Measurements from ENCODE around the gene ZNHIT2.

ZNHIT2 gene

DNA sequence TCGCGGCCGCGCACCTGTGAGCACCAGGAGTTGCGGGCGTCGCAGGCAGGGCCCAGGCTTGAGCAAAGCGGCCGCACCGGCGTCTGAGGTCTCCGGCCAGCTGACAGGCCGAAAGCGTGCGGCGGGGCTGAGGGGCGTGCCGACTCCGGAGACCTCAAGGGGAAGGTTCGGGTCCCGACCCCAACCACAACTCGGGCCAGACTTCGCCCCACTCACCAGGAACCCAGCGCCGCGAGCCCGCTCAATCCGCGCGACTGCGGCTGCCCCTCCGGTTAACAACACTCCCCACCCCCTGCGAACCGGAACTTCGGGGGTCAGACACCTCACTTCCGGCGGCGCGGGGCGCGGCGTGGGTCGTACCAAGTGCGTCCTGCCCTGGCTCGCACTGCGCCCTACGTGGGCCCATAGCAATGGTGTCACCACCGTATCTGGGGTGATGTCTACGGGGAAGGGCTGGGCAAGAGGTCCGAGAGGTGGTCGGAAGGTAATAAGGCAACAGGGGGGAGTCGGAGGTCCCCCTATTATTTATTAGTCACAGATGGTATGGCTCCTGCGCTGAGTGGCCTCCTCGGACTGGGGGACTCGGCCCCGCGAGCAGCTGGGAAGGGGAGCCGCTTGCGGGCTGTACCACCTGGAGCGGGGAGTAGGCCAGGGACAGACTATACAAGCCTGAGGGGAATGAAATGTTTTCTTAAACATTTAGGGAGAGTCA, 16.9 kb upstream of the ZNHIT2 start, which contains the start of gene SYVN1:
TSS of gene SYVN1 (minus strand) at position 280 of the 712 bp plus-strand sequence. CDS start 918 bp downstream, outside the sequence.
- peak; percentile 94 for DNase-seq

DNA sequence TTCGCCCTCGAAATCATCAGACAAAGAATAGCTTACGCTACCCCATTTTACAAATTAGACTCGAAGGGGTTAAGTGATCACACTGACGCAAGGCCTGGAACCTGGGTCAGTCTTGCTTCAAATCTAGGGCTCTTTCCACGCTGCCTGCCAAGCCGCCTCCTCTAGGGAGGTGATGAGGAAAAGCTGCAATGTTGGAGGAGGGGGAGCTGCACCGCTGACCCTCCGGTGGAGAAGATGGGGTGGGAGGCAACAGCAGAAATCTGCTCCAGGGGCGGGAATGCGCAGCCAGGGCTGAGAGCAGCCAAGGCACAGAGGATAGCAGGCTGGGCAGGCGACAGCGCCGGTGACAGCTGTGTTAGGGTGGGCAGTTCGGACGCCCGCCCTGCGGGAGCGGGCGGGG, 16.2 kb upstream of the ZNHIT2 start:
- DNase-seq: no peak

GRCh38 chr11:65132988-65133700, 15.6 kb upstream of the ZNHIT2 start:
- peak; percentile 61 for DNase-seq

GRCh38 chr11:65132238-65132987, 14.9 kb upstream of the ZNHIT2 start:
- no peak for DNase-seq

DNA sequence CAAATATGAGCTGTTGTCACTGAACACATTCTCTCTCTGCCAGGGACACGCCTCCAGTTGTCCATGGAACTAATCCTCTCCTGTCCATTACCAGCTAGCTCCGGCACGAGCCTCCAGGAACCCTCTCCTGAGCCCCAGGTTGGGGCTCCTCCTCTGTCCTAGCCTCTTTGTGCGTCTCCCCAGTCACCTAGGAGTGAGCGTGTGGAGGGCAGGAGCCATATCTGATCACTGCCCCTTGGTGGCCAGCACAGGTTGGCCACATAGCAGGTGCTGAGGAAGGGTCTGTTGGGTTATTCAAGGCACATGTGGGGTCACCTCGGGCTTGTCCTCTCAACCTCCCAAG, 14.4 kb upstream of the ZNHIT2 start:
- DNase-seq: no peak

DNA sequence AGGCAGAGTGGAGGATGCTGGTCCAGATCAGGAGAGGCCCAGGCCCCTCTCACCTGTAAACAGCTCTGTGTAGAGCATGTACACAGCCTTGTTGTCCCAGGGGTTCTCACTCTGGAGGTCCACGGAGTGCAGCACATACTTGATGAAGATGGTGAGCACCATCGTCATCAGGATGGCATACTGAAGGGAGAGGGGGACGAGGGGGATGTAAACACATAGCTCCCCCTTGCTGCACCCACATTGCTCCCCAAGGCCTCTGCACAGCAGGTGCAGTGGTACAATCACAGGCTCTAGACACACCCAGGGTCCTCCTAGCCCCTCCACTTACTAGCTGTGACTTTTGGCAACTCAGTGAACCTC, 13.9 kb upstream of the ZNHIT2 start:
- no peak for DNase-seq

GRCh38 chr11:65130631-65131416, 13.3 kb upstream of the ZNHIT2 start:
- no peak for DNase-seq

DNA sequence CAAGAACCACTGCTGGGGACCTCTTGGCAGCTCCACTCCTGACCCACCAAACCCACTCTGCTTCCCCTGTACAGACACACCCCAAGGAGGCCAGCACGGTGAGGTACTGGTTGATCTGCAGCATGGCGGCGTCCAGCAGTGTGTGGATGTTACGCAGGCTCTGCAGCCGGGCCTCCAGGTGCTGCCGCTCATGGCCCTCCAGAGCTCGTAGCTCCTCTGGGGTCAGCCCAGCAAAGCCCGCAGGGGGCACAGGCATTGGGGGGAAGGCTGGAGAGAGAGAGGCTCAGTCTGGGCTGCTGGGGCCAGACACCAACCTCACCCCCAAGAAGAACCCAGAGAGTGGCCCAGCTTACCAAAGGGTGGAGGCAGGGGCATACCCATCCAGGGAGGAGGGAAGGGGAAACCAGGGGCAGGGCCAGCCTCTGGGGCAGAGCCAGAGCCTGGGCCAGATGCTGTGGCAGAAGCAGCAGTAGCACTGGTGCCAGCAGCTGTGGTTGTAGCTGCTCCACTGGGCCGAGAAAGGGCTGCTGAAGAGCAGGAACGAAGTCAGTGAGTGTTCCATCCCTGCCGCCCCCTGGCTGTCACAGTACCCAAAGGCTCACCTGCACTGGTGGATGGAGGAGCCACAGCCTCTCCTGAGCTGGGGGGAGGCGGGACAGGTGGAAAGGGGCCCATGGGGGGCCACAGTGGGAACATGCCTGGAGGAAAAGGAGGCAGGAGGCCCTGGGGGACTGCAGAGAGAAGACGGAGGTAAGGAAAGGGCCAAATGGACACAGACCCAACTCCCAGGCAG, 12.3 kb upstream of the ZNHIT2 start:
- DNase-seq: no peak

- no peak for DNase-seq
Measured at GRCh38 chr11:65128182-65129145, 11.0 kb upstream of the ZNHIT2 start.

GRCh38 chr11:65127473-65128181, 10.1 kb upstream of the ZNHIT2 start:
- DNase-seq: no peak

- DNase-seq: no peak
Measured at GRCh38 chr11:65126624-65127274, 9.2 kb upstream of the ZNHIT2 start.

GRCh38 chr11:65125197-65126056, 7.9 kb upstream of the ZNHIT2 start:
- no peak for DNase-seq

DNA sequence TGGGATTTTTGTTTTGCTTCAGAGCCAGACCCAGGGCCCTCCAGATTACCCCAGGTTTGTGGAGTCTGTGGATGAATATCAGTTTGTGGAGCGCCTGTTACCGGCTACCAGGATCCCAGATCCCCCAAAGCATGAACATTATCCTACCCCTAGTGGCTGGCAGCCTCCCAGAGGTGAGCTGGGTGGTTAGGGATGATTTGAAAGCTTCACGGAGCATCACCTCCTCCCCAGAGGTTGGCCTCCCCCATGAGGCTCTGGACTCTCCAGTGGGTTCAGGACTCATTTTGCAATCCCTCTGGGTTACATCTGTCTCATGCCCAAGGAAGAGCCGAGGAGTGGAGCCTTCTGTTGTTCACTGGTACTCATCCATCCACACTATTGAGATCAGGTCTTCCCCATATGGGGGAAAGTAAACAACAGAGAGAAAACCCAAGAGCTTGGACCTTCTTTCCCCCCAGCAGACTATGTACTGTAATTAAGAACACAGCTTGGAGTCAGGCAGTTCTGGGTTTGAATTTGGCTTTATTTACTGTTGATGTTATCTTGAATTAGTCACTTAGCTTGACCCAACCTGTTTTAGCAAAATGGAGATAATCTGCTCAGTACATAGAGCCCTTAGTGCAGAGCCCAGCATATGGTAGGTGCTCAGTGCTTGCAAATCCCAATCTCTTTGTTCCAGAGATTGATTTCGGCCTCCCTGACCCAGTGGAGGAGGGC, 7.1 kb upstream of the ZNHIT2 start:
- no peak for DNase-seq

DNA sequence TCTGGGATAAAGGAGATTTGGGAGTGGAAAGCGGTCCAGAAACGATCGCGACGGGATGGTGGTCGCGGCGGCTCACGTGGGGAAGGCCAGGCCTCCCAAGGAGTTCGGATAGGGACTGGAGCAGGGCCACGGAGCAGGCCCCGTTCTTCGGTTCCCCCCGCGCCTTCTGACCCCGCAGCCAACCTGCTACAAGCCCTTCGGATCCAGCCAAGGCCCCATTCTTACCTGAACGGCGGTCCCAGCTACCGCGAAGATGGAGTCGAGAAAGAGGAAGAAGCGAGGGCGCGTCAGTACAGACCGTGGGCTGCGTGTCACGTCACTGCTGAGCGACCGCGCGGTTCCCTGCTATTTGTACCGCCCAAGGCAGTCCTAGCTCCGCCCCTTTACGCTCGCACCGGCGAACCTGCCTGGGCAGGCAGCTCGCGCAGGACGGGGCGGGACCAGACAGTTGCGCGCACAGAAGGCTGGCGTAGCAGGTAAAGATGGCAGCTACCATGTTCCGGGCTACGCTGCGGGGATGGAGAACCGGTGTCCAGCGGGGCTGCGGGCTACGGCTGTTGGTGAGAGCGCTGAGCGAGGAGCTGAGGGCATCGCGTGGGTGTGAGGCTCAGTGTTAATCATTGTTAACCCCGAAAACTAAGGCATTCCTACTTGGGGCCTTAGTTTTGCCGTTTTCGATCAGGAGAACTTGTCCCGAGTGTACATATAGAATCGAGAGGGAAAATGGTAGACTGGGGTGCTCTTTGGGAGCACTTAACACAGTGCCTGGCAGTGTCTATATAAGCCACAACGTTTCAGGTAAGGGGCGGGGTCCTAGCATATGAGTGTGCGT, 4.6 kb upstream of the ZNHIT2 start, which contains the start of the genes FAU and MRPL49:
TSS of gene FAU (minus strand) at position 270 of the 832 bp plus-strand sequence. CDS start 321 bp downstream, outside the sequence.
TSS of gene MRPL49 (plus strand) at position 457 of the 832 bp plus-strand sequence. CDS start at position 483, 26 bp downstream.
- peak; percentile 99 for DNase-seq

- no peak for DNase-seq
Measured at GRCh38 chr11:65121447-65121864, 4.0 kb upstream of the ZNHIT2 start.

DNA sequence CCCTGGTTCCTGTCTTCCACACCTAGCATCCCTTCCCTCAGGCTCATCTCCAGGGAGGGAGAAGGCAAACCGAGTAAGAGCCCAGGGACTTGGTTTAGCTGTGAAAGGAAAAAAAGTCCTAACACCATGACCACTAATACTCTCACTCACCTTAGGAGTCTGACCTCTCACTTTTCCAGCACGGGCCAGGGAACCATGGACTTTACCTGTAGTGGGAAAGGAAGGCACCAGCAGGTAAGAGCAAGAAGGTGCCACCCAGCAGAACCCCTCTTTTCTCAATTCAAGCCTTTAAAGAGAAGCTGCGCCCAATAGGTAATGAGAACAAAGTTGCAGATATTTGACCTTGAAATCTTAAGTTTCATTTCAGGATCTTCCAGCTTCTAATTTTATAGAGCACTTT, 3.3 kb upstream of the ZNHIT2 start:
- DNase-seq: no peak

DNA sequence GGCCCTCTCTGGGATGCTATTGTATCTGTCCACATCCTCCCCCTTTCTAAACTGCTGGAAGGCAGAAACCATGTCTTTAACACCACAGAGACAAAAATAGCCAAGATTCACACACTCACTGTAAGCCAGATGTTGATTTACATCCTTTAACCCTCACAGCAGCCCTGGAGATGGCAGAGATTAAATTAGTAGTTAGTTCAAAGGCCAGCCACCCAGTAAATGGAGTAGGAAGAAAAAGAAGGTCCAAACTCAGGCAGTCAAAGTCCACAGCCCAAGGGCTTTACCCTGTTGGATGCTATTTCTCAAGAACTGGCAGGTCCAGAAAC, 2.1 kb upstream of the ZNHIT2 start:
- no peak for DNase-seq

Measured in stimulated activated CD4-positive, alpha-beta T cell treated with anti-CD3 and anti-CD28 coated beads, Interleukin-4, amount 100 ng/mL, for 24 hours (primary cell).